GM18499 (cell line): ENCODE data around the gene CAPN2.

Experiments
- ATAC-seq: cut with Tn5 transposase; IDR thresholded peaks from one replicate; pipeline ENCODE4 v1.9.1; 2021; ENCODE audit warnings: moderate number of reproducible peaks; ENCODE audit not compliant: insufficient read depth, unreplicated experiment

The CAPN2 gene

DNA sequence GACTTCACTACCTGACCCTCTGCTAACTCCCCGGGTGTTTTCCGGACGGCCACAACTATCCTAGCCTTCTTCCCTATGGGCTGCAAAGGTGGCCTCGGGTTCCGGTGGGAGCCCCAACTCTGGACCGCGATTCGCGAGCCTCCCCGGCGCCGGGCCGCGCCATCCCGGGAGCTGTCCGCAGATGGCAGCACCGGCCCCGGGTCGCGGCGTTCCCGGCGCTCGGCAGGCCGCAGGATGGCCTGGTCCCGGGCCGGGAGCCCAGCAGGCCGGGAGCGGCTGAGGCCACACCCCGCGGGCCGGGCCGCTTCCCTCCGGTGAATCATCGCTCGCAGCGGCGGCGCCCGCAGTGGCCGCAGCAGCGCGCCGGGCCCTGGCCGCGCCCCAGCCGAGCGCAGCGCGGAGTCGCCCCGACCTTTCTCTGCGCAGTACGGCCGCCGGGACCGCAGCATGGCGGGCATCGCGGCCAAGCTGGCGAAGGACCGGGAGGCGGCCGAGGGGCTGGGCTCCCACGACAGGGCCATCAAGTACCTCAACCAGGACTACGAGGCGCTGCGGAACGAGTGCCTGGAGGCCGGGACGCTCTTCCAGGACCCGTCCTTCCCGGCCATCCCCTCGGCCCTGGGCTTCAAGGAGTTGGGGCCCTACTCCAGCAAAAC is at the start of gene CAPN2:
CAPN2 (plus strand) TSS at position 346 of the 656 bp plus-strand sequence; CDS start at position 448, 102 bp downstream.
- ATAC-seq, result no peak

- no peak for ATAC-seq
Observed at GRCh38 chr1:223662943-223663342, 49.4 kb upstream of the CAPN2 start.

GRCh38 chr1:223664106-223664505 is 48.2 kb upstream of the CAPN2 start:
- ATAC-seq, result no peak

- ATAC-seq, result no peak
Observed at GRCh38 chr1:223665592-223666312, 46.6 kb upstream of the CAPN2 start, which contains the start of gene CAPN8. CAPN8 (minus strand) TSS chr1:223665701; CDS start chr1:223665646, 55 bp downstream.

- no peak for ATAC-seq
Observed at GRCh38 chr1:223667484-223668182, 44.7 kb upstream of the CAPN2 start.

DNA sequence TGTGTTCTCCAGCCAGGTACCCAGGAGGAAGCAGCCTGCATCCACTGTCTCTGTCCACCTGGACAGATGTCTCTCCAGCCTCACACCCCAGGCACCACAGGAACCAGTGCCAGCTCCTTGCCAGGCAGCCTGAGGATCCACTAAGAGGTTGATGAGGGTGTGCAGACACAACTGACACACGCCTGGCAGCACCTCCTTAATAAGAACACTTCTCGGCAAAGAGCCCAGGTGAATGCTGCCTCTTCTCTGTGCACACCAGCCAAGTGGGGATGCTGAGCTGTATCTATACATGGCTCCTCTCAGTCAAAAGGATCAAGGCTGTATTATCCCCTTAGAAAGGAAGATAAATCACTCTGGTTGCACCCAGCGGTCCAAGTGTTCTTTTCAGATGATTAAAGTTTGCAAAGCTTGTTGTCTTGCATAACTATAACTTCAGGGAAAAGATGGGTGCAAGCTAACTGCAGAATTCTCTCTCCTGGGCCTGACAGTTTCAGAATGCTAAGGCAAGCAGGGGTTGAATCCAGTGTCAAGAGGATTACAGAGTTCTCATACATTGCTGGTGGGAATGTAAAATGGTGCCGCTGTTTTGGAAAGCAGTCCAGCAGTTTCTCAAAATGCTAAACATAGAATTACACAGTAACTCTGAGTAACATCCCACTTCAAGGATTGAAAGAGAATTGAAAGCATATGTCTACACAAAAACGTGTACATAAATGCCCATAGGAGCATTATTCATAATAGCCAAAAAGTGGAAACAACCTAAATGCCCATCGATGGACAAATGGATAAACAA is 43.1 kb upstream of the CAPN2 start:
- no peak for ATAC-seq

DNA sequence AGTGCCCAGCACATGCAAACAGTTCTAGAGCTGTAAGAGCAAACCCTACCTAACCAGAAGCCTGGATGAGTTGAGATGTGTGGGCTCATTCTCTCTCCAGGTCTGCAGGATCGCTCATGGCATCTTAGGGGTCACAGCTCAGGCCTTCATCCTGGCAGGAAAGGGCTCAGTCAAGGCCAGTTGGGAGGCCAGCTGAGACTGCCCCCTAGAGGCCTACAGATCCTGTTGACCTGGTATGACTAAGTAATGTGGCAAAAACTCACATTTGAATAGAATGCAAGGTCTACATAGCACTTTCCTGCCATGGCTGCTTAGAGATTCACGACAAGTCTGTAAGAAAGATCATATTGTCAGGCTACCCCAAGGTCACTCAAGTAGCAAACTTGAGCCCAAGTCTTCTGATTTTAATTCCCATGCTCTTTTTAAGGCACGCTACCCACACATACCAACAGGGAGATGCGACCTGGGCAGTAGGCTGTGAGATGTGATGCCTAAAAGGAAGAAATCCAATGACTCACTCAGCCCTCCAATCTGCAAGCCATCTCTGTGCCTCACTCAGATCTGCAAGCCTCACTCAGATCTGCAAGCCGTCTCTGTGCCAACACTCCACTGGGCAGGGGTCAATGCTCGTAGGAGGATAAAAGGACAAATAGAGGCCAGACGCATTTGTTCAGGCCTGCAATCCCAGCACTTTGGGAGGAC is 41.7 kb upstream of the CAPN2 start:
- ATAC-seq, result no peak

- no peak for ATAC-seq
Observed at GRCh38 chr1:223674119-223674890, 38.0 kb upstream of the CAPN2 start.

- ATAC-seq, result no peak
Observed at GRCh38 chr1:223678841-223679240, 33.5 kb upstream of the CAPN2 start.

GRCh38 chr1:223680188-223680587 is 32.2 kb upstream of the CAPN2 start:
- ATAC-seq, result no peak

GRCh38 chr1:223682502-223682901 is 29.8 kb upstream of the CAPN2 start:
- no peak for ATAC-seq

- no peak for ATAC-seq
Observed at GRCh38 chr1:223683586-223684487, 28.5 kb upstream of the CAPN2 start.

GRCh38 chr1:223684488-223684792 is 27.9 kb upstream of the CAPN2 start:
- no peak for ATAC-seq

- ATAC-seq, result no peak
Observed at GRCh38 chr1:223691121-223691520, 21.2 kb upstream of the CAPN2 start.

DNA sequence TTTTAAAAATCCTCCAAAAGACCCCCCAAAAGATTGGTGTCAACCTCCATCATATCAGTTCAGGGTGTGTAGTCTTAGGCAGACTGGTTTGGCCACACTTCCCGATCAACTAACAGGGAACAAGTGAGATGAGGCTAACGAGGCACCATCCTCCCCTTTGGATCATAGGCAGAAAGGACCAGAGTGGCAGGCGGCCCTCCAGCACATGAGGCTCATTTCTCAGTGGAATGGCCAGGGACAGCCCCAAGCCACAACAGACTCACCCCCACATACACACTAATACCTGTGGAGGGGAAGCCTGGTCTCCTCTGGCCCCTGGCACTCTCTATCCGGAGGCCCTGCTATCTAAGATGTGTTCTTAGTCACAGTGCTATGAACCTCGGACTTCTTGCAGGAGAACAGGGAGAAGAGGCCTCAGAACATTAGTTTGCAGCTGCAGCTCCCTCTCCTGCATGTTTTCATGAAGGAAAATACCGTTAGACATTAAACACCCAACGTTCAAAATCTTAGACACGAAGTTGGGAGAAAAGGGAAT is 17.3 kb upstream of the CAPN2 start:
- ATAC-seq, result no peak

GRCh38 chr1:223695941-223696340 is 16.4 kb upstream of the CAPN2 start:
- no peak for ATAC-seq

DNA sequence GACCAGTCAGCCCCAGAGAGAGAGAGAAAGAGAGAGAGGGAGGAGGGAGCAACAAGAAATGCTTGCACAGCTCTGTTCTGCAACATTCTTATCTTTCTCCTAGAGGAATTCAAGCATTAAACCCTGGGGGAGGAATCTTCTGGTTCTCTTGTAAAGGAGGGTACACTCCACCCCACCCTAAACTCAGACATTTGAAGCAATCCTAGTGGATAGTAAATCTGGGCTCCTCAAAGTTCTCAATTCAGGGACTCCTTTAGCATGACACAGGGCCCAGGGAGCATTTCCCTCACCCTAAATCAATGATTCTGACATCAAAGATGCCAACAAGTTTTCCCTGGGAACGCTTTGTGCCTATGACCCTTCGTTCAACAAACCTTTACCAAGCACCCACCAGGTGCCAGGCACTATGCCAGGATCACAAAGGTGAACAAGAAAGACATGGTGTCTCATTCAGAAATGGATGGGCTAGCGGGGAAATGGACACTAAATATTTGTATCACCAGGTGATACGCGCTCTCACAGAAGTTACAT is 11.9 kb upstream of the CAPN2 start:
- ATAC-seq, result no peak
